NCI-H446 (cell line): ENCODE measurements around the gene OPRL1.
"Not testable (repeated sequence)": the region's sequence is repeated elsewhere in the genome, so short reads cannot be mapped to it uniquely, and the experiment has no call there.

Experiments used
- DNase-seq, 2 experiments: peaks; one replicate each; lab custom pipeline; 2025; lab: John Stamatoyannopoulos, UW

Gene OPRL1

DNA sequence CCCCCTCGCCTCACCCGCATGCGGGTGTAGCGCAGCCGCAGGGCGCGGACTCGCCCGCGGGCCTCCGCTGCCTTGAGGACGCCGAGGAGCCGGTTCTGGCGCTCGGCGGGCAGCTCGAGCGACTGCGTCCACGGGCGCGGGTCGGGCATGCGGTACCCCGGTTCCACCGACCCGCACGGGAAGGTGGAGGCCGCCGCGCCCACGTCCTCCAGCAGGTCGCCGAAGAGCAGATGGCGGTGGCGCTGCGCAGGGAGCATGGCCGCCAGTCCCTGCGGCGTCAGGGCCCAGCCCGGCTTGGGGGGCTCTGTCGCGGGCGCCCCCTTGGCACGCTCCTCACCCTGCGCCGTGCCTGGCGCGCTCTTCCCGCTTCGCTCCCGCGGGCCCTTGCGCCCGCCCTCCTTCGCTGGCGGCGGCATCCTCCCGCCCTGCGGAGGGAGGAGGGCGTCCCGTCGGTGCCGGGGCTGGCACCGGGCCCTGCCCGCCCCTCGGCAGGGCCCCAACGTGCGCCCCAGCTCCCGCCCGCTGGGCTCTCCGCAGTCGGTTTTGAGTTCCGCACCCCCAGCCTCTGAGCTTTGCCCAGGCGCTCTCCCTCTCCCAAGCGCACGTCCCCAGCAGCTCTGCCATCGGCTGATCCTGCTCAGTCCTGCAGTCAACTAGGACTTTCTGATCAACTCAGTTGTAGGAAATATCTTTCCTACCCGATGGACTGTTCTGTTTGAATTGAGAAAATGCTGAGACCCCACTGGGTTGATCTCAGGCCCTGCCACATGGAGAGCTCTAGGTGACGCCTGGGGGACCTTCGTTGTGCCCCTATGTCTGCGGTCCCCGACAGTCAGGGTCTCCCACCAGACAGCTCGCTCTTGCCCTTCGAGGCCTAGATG is 4.2 kb downstream of the OPRL1 start, which contains the start of gene LKAAEAR1:
LKAAEAR1 (minus strand) TSS at position 595 of the 881 bp plus-strand sequence; CDS start at position 416, 179 bp downstream.
- DNase-seq, result no peak

DNA sequence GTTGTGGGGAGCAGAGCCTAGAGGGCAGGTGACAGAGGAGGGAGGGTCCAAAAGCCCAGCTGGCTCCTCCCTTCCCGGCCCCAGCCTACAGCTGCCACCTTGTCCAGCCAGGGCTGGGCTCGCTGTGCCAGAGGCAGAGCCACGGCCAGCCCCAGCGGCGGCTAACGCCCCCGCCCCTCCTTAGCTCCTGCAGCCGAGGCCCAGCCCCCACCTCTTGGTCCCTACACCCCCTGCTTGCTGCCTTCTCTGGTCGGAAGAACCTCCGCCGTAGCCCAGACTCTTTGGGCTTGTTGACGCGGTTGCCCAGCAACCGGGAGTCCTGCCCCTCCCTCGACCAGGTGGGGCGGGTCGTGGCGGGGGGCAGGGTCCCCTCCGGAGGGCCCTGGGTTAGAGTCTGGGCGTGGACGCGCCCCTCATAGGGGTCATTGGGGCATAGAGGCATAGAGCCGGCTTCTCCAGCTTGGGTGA is 4.8 kb downstream of the OPRL1 start:
- DNase-seq, result no peak

DNA sequence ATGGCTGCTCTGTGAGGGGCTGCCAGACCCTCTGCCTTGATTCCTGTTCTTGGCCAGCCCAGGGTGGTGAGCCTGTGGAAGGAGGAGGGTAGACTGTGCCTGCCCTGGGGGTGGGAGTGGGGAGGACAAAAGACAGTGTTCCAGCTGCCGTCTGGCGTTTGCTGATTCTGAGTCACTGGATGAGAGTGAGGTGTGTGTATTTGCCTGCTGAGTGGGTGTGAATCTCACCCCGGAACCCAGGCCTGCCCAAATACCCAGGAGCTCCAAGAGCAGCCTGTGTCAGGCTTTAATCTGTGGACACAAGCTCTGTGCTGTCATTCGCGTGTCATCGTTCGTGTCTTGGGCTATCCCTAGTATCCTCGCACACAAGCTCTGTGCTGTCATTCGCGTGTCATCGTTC is 6.9 kb downstream of the OPRL1 start:
- DNase-seq, result no peak

DNA sequence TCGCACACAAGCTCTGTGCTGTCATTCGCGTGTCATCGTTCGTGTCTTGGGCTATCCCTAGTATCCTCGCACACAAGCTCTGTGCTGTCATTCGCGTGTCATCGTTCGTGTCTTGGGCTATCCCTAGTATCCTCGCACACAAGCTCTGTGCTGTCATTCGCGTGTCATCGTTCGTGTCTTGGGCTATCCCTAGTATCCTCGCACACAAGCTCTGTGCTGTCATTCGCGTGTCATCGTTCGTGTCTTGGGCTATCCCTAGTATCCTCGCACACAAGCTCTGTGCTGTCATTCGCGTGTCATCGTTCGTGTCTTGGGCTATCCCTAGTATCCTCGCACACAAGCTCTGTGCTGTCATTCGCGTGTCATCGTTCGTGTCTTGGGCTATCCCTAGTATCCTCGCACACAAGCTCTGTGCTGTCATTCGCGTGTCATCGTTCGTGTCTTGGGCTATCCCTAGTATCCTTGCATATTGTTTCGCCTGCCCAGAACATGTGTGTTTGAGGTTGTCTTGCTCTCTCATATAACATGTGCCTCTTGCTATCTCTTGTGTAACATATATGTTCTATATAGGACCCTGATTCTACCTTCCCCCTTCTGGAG is 7.4 kb downstream of the OPRL1 start:
- not testable (repeated sequence) for DNase-seq

DNA sequence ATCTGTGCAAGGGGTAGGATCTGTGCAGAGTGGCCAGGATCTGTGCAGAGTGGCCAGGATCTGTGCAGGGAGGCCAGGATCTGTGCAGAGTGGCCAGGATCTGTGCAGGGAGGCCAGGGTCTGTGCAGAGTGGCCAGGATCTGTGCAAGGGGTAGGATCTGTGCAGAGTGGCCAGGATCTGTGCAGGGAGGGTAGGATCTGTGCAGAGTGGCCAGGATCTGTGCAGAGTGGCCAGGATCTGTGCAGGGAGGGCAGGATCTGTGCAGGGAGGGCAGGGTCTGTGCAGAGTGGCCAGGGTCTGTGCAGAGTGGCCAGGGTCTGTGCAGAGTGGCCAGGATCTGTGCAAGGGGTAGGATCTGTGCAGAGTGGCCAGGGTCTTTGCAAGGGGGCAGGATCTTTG is 8.7 kb downstream of the OPRL1 start:
- DNase-seq, result not testable (repeated sequence)

DNA sequence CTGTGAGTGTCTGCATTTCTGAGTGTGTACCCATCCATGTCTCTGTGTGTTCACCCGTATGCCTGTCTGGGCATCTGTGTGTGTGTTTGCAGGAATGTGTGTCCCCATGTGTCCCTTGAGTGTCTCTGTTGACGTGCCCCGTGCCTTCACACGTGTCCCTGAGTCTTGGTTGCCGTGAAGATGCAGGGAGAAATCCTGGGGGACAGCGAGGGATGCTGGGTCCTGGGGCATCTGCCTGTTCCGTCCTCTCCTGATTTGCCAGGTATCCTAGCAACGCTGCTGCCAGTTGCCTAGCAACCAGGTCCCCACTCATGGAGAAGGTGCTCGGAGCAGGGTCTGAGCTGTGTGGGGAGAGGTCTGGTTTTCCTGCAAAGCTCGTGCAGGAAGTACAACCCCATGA is 10.3 kb downstream of the OPRL1 start:
- peak in 1 of 2 experiments; percentile 58 for DNase-seq

DNA sequence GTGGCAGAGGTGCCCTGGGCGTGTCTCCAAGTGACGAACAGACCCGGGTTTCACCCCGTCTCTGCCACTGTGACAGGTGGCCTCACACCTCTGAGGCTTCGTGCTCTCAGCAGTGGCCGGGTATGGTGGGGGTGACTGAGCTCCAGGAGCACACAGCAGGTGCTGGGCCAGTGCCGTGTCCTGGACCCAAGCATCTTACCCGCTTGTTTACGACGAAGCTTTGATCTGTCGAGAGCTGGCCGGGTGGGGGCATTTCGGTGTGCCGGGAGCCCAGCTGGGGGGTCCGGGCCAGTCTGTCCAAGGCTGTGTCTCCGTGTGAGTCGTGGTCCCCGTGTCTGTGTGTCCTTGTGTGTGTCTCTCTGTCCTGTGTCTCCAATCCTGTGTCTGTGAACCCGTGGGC is 11.5 kb downstream of the OPRL1 start:
- no peak for DNase-seq

DNA sequence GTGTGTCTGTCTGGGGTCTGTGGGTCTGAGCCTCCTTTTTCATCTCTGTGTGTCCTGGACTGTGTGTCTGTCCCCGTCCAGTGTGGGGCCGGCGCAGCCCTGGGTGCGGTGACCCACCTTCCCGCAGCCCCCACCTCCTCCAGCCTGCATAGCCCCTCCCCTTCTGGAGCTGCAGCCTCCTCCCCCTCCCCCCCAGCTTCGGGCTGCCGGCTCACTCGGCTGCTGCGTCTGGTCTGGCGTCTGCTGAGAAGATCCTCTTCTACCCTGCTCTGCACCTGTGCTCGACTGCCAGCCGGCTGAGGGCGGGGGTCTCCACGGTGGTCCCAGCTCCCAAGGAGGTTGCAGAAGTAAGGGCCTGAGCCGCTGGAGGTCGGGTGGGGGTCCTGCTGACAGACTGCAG is 11.9 kb downstream of the OPRL1 start:
- no peak for DNase-seq

DNA sequence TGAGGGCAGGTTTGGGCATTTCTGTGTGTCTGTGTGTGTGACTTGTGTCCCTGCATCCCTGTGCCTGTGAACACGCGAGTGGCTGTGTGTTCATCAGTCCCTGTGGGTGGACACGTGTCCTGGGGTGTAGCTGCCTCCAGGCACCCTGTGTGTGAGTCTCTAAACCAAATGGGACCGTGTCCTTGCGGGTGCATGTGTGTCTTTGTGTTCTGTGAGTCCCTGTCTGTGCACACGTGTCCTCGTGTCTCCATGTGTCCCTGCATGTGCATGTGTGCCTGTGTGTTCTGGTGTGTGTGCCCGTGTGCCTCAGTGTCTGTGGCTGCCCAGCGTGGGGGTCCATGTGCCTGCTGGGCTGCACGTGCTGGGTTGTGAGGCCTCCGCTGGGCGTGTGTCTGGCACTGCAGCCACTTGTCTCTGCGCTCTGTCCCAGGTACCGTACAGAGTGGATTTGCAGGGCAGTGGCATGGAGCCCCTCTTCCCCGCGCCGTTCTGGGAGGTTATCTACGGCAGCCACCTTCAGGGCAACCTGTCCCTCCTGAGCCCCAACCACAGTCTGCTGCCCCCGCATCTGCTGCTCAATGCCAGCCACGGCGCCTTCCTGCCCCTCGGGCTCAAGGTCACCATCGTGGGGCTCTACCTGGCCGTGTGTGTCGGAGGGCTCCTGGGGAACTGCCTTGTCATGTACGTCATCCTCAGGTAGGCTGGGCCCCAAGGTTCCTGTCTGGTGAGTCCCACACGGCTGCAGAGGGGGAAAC is 12.6 kb downstream of the OPRL1 start:
- peak in 1 of 2 experiments; percentile 21 for DNase-seq

DNA sequence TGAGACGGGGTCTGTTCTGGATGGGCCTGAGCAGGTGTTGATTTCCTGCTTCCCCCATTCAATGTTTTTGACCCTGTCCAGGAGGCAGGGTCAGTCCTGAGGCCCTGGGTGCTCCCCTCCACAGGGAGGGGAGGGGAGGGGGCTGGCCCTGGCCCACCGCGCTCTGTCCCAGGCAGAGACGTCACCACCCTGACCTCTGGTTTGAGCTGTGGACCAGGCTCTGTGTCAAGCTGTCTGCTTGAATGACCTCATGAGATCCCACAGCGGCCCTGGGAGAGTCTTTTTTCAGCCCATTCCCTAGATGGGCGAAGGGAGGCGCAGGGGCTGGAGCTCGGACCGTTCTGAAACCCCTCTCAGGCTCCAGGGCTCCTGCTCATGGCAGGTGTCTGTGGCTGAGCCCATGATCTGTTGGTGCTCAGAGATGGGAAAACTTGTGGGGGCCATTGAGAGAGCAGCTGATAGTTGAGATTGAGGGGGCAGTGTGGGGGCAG is 13.2 kb downstream of the OPRL1 start:
- no peak for DNase-seq

DNA sequence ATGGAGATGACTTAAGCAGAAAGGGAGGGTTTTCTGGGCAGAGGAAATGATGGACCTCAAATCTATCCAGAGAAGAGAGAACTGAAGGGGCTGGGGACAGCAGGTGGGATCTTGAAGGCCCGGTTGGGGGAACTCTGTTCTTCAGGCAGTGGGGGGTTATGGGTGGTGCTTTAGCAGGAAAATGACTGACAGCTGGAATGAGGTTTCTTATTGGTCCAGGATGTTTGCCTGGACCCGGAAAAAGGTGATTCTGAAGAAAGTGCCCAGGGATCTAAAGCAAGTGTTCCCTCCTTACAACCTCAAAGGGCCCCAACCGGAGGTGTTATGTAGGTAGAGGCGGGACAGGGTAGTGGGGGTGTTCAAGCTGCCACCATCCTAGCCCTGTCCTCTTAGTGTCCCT is 15.6 kb downstream of the OPRL1 start:
- DNase-seq, result no peak

DNA sequence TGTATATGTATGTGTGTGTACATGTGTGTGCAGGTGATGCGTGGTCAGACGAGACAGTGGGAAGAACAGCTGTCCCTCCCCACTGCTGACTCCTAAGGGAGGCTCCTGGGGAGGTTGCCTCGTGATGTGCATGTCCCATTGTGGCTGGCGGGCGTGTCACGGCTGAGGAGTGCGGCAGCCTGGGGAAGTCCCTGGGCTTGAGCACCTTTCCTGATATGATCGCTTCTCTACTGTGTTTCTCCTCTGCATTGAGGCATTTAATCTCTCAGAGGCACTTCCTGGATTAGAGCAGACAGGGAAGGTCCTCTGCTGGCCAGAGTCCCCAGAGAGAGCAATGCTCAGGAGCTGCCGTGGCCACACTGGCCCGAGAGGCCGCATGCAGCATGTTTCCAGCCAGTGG is 16.0 kb downstream of the OPRL1 start:
- no peak for DNase-seq

DNA sequence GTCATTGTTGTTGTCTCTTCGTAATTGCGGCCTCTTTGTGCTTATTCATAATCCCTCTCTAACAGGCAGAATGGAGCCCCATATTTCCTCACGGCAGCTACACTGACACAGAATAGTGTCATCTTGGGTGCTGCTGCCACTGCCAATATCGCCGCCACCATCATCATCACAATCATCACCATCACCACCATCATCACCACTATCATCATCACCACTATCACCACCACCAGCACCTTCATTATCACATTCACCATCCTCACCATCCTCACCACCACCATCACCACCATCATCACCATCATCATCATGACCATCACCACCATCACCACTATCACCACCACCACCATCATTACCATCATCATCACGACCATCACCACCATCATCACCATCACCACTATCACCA is 16.7 kb downstream of the OPRL1 start:
- DNase-seq, result no peak

DNA sequence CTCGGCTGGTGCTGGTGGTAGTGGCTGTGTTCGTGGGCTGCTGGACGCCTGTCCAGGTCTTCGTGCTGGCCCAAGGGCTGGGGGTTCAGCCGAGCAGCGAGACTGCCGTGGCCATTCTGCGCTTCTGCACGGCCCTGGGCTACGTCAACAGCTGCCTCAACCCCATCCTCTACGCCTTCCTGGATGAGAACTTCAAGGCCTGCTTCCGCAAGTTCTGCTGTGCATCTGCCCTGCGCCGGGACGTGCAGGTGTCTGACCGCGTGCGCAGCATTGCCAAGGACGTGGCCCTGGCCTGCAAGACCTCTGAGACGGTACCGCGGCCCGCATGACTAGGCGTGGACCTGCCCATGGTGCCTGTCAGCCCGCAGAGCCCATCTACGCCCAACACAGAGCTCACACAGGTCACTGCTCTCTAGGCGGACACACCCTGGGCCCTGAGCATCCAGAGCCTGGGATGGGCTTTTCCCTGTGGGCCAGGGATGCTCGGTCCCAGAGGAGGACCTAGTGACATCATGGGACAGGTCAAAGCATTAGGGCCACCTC is 18.7 kb downstream of the OPRL1 start:
- DNase-seq, result no peak

DNA sequence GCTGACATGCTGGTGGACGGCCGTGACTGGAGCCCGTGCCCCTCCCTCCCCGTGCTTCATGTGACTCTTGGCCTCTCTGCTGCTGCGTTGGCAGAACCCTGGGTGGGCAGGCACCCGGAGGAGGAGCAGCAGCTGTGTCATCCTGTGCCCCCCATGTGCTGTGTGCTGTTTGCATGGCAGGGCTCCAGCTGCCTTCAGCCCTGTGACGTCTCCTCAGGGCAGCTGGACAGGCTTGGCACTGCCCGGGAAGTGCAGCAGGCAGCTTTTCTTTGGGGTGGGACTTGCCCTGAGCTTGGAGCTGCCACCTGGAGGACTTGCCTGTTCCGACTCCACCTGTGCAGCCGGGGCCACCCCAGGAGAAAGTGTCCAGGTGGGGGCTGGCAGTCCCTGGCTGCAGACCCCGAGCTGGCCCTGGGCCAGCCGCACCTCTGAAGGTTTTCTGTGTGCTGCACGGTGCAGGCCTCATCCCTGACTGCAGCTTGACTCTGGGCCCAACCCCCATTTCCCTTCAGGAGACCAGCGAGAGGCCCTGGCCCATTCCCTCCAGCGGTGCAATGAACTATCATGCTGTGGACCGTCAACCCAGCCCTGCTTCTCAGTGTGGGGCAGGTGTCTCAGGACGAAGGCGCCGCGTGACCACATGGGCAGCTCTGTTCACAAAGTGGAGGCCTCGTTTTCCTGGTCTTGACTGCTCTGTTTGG is 19.4 kb downstream of the OPRL1 start:
- peak; percentile 11 to 74 for DNase-seq

DNA sequence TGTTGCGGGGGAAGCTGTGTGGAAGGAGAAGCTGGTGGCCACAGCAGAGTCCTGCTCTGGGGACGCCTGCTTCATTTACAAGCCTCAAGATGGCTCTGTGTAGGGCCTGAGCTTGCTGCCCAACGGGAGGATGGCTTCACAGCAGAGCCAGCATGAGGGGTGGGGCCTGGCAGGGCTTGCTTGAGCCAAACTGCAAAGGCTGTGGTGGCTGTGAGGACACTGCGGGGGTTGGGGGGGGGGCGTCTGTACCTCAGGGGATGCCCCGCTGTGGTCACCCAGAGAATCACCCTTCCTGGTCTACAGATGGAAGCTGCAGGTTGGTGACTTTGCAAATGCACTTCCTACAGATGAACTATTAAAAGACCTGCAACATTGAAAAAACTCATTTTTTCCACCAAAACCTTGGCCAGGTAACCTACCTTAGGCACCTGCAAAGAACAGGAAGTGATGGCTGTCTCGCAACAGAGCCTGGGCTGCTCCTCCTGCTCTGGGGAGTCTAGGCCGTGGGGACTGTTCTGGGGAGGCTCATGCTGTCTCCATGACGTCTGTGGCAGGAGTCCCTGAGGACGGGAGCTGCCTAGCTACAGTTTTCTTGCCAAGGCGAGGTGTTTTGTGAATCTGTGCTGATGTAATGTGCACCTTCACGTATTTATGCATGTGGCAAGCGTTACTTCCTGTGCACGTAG is 20.1 kb downstream of the OPRL1 start:
- no peak for DNase-seq

DNA sequence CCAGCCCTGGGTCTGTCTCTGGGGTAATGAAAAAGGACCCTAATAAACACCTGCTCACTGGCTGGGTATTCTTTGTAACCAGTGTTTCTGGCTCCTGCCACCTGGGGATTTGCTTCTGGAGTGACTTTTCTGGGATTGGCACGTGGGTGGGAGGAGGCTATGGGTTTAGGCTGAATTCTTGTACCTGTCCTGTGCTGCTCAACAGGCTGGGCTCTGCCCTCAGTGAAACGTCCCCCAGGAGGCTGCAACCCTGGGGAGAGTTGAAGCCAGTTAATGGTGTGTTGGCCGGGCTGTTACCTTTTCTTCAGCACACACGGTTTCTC is 20.6 kb downstream of the OPRL1 start:
- DNase-seq, result no peak

DNA sequence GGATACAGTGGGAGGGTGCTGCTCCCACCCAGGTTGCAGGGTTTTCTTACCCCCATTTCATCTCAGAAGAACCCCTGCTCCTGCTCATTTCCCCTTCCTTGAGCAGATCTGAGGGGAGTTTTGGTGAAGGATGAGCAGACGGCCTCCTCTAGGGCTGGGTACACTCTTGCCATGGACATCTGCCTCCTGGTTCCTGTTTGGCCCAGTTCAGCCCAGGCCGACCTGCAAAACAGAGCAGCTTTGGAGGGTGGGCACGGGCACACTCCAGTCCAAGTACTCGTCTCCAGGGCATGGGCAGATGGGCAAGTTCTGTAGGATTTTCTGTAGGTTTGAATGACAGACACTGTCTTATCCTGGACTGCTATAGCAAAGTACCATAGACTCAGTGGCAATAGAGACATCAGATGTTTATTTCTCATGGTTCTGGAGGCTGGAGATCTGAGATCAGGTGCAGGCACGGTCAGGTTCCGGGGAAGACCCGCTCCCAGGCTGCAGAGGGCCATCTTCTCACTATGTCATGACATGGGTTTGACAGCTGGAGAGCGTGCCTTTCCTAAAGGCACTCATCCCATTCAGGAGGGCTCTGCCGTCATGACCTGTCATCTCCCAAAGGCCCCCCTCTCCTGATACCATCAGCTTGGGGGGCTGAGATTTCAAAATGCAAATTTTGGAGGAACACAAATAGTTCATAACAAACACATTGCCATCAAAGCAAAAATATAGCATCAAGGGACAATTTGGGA is 21.2 kb downstream of the OPRL1 start:
- no peak for DNase-seq

DNA sequence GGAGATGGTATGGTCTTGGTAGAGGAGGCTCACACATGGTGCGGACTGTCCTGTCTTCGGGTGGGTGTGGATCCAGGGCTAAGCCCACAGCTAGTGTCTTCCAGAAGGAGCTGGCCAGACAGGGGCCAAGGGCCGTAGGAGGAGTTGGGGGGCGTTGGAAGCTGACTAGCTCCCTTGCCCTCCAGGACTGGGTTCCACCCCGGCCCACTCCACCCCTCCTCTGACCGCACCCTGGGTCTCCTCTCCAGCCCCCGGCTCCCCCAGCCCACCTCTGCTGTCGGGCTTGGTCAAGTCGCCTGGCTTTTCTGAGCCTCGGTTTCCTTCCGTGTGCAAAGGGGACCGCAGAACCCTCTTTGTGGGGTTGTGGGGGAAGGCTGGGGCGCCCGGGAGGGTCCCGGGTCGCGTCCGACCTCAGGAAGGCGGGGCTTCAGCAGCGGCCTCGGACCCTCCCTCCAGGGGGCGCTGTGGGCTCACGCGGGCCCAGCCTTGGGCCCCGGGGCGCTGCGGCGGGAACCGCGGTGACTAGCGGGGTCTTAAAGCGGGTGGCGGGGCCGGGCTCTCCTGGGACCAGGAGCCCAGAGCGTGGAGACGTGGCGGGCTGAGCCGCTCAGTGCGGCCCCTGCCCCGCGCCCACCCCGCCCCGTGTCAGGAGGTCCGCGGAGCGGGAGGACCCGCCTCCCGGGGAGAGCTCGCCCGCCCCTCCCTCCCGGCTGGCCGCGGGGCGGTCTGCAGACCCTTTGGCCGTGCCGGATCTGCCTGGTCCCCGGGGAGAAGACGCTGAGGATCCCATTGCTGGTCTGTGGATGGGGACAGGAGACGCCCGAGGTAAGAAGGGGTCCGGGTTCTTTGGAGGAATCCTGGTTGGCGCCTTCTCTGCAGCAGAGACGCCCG is 22.1 kb downstream of the OPRL1 start:
- peak in 1 of 2 experiments; percentile 61 for DNase-seq
